HepG2 (cell line): Measurements from ENCODE around the gene NUP58. TPM values are rescaled to one million over a fixed set of nuclear protein-coding genes. Genes with fewer than 3 reads are reported as not detected.

Experiments
- FLYWCH1 ChIP-seq: sonication (generic); formaldehyde crosslinking; IDR thresholded peaks from 2 replicates; pipeline ENCODE4 v1.8.1; 2023; ENCODE audit warnings: mild to moderate bottlenecking, missing genetic modification reagents
- FOXP1 ChIP-seq, 2 experiments: fragments of 450-650 bp in 1 of 2; IDR thresholded peaks; 2 replicates each; pipeline ENCODE4 v1.6.1; 2017 to 2018; ENCODE audit warnings: antibody characterized with exemption in 1 of 2
- KDM3A ChIP-seq: IDR thresholded peaks from 2 replicates; pipeline ENCODE4 v1.6.1; 2018; ENCODE audit warnings: low read depth, missing compliant biosample characterization
- KLF6 ChIP-seq: IDR thresholded peaks from 2 replicates; pipeline ENCODE4 v1.8.0; 2016; ENCODE audit warnings: missing biosample characterization, missing genetic modification reagents
- MED1 ChIP-seq: sonication (generic); formaldehyde crosslinking; IDR thresholded peaks from 2 replicates; pipeline ENCODE4 v1.4.0; 2020; ENCODE audit warnings: missing genetic modification reagents
- NR1H2 ChIP-seq: sonication (generic); formaldehyde crosslinking; IDR thresholded peaks from 2 replicates; pipeline ENCODE4 v1.8.1; 2022; ENCODE audit warnings: low read depth, missing genetic modification reagents, borderline replicate concordance
- NR2F1 ChIP-seq, 2 experiments: fragments of 450-650 bp in 1 of 2; formaldehyde crosslinking in 1 of 2; IDR thresholded peaks; 2 replicates each; pipeline versions ENCODE4 v1.5.0 to v1.6.1; 2016 to 2020; ENCODE audit warnings: mild to moderate bottlenecking in 1 of 2, missing compliant biosample characterization in 1 of 2, missing genetic modification reagents in 1 of 2, moderate library complexity in 1 of 2
- SIN3A ChIP-seq: IDR thresholded peaks from 2 replicates; pipeline ENCODE4 v1.6.1; 2011; ENCODE audit warnings: low read depth, mild to moderate bottlenecking, control low read depth, low read length, borderline replicate concordance
- SP1 ChIP-seq, 2 experiments: fragments of 450-650 bp in 1 of 2; sonication (generic) in 1 of 2; formaldehyde crosslinking in 1 of 2; IDR thresholded peaks; 2 replicates each; pipeline versions ENCODE4 v1.4.0 to v1.6.1; 2016 to 2020; ENCODE audit warnings: missing genetic modification reagents in 1 of 2
- TAF1 ChIP-seq: sonication (generic); formaldehyde crosslinking; IDR thresholded peaks from 2 replicates; pipeline ENCODE4 v1.4.0; 2020; ENCODE audit warnings: missing genetic modification reagents
- ZBTB46 ChIP-seq: sonication (generic); formaldehyde crosslinking; IDR thresholded peaks from 2 replicates; pipeline ENCODE4 v1.4.0; 2020; ENCODE audit warnings: mild to moderate bottlenecking, missing genetic modification reagents, borderline replicate concordance
- ZC3H13 ChIP-seq: sonication (generic); formaldehyde crosslinking; IDR thresholded peaks from 2 replicates; pipeline ENCODE4 v1.8.1; 2023; ENCODE audit warnings: mild to moderate bottlenecking, missing genetic modification reagents, moderate library complexity
- ZHX2 ChIP-seq, 2 experiments: sonication (generic) in 1 of 2; formaldehyde crosslinking in 1 of 2; IDR thresholded peaks; 2 replicates each; pipeline versions ENCODE4 v1.6.1 to v1.9.0; 2014 to 2022; ENCODE audit warnings: antibody characterized with exemption in 1 of 2, borderline replicate concordance in 1 of 2, inconsistent platforms in 1 of 2, low read depth in 1 of 2, missing genetic modification reagents in 1 of 2
- ZNF205 ChIP-seq: IDR thresholded peaks from 2 replicates; pipeline ENCODE4 v1.6.1; 2018; ENCODE audit warnings: missing biosample characterization, missing genetic modification reagents
- ZNF282 ChIP-seq: fragments of 450-650 bp; IDR thresholded peaks from 2 replicates; pipeline ENCODE4 v1.6.1; 2018; ENCODE audit not compliant: partially characterized antibody
- ZNF362 ChIP-seq: sonication (generic); formaldehyde crosslinking; IDR thresholded peaks from 2 replicates; pipeline ENCODE4 v1.4.0; 2020; ENCODE audit warnings: missing genetic modification reagents, mild to moderate bottlenecking, borderline replicate concordance
- ZNF607 ChIP-seq: sonication (generic); formaldehyde crosslinking; IDR thresholded peaks from 2 replicates; pipeline ENCODE4 v1.5.1; 2020; ENCODE audit warnings: missing genetic modification reagents, mild to moderate bottlenecking, borderline replicate concordance
- ZNF691 ChIP-seq: sonication (generic); formaldehyde crosslinking; IDR thresholded peaks from 2 replicates; pipeline ENCODE4 v1.4.0; 2020; ENCODE audit warnings: missing genetic modification reagents, low read depth, mild to moderate bottlenecking, borderline replicate concordance
- ZNF761 ChIP-seq: sonication (generic); formaldehyde crosslinking; conservative IDR thresholded peaks from 2 replicates; pipeline ENCODE4 v1.4.0; 2020; ENCODE audit warnings: mild to moderate bottlenecking, missing genetic modification reagents
- polyA plus RNA-seq, 8 experiments: library from polyadenylated mRNA; depleted of rRNA in 3 of 8; stranded (reverse) in 7 of 8; unstranded in 1 of 8; fragments of >200 nt; fragmentation: Illumina TruSeq in 4 of 8; extraction: Trizol in 4 of 8; gene quantifications; 2 replicates each; pipeline versions ENCODE4 v1.2.1 to v1.2.3, GENCODE V29; 2011 to 2016; ENCODE audit warnings: low read depth in 4 of 8, missing spikeins in 1 of 8, mixed read lengths in 1 of 8; ENCODE audit not compliant: insufficient read depth in 1 of 8
- total RNA-seq, 5 experiments: library from RNA; depleted of rRNA; stranded (reverse); fragments of >200 nt; fragmentation: Illumina TruSeq; extraction: Trizol; gene quantifications; 2 replicates each; pipeline ENCODE4 v1.2.3, GENCODE V29; 2016; ENCODE audit warnings: low read depth in 1 of 5

NUP58 gene
- total and polyA plus RNA-seq, 2 of the 13 experiments (the other 11 are each of a cell fraction or from before 2014, with no cell fraction given) = 45.4 to 46.5 TPM

GRCh38 chr13:25301347-25302113 is at the start of gene NUP58 (continued):
- TF ChIP-seq NR2F1 (CRISPR knock-in tag; IDR thresholded peaks at IDR 0.05) (no peak), KLF6 (CRISPR knock-in tag) (no peak), ZC3H13 (CRISPR knock-in tag) (no peak), TAF1 (CRISPR knock-in tag) (peak; percentile 84), ZHX2 (IDR thresholded peaks at IDR 0.05; ENCODE audit: low read depth) (peak; percentile 81), ZHX2 (CRISPR knock-in tag; IDR thresholded peaks at IDR 0.05; ENCODE audit: borderline replicate concordance) (no peak), ZNF282 (no peak), FLYWCH1 (no peak), NR1H2 (CRISPR knock-in tag) (0 out of 2 replicates have a peak, but pooled peaks have one; percentile 25), MED1 (CRISPR knock-in tag) (peak; percentile 53), ZNF691 (CRISPR knock-in tag) (no peak), KDM3A (CRISPR knock-in tag) (peak; percentile 40; the same call in 1 of the 2 replicates), SP1 (IDR thresholded peaks at IDR 0.05) (no peak), SP1 (CRISPR knock-in tag; IDR thresholded peaks at IDR 0.05) (peak; percentile 59), ZBTB46 (CRISPR knock-in tag) (no peak), ZNF761 (CRISPR knock-in tag) (no peak), FOXP1 (IDR thresholded peaks at IDR 0.05) (no peak), FOXP1 (CRISPR knock-in tag; IDR thresholded peaks at IDR 0.05) (no peak), ZNF362 (CRISPR knock-in tag) (no peak), ZNF607 (peak; percentile 75), ZNF205 (CRISPR knock-in tag) (no peak), SIN3A (peak; percentile 64; the same call in 1 of the 2 replicates)
